ENCODE measurements around the gene WT1. TPM values are rescaled to one million over a fixed set of nuclear protein-coding genes. Genes with fewer than 3 reads are reported as not detected.

WT1 gene
- total and polyA plus RNA-seq, 2 of the 4 experiments (the other 2 are of a cell fraction), result not detected

GRCh38 chr11:32427616-32427934 lies 7.8 kb downstream of the WT1 start (continued):
- TF ChIP-seq SMC3 (IDR thresholded peaks at IDR 0.05; ENCODE audit: low read depth, low read length) (no peak), FOS (IDR thresholded peaks at IDR 0.05; ENCODE audit: low read depth, low read length) (no peak)

GRCh38 chr11:32426819-32427615 lies 8.3 kb downstream of the WT1 start:
- CTCF ChIA-PET, result no interaction called here
- peaks cover 67% of the 10 kb centered on the region for H3K27me3 ChIP-seq (ENCODE audit: control insufficient read depth, insufficient read depth, low read length)
- DNase-seq, result no peak
- TF ChIP-seq MXI1 (IDR thresholded peaks at IDR 0.05; ENCODE audit: borderline replicate concordance, low read depth, low read length) (no peak), SMC3 (IDR thresholded peaks at IDR 0.05; ENCODE audit: low read depth, low read length) (no peak), RFX5 (IDR thresholded peaks at IDR 0.05; ENCODE audit: low read depth, low read length) (no peak), CEBPB (IDR thresholded peaks at IDR 0.05; ENCODE audit: low read depth, low read length) (no peak), ELK1 (IDR thresholded peaks at IDR 0.05; ENCODE audit: borderline replicate concordance, low read depth, low read length) (no peak), USF2 (IDR thresholded peaks at IDR 0.05; ENCODE audit: low read depth, low read length) (no peak), MAFK (IDR thresholded peaks at IDR 0.05; ENCODE audit: low read depth, low read length) (no peak), FOS (IDR thresholded peaks at IDR 0.05; ENCODE audit: low read depth, low read length) (no peak), CHD1 (IDR thresholded peaks at IDR 0.05; ENCODE audit: low read depth, low read length) (no peak), BHLHE40 (IDR thresholded peaks at IDR 0.05; ENCODE audit: low read depth, low read length) (no peak), RAD21 (IDR thresholded peaks at IDR 0.05; ENCODE audit: low read length) (no peak), POLR2A (IDR thresholded peaks at IDR 0.05; ENCODE audit: low read depth, low read length) (no peak), CTCF (conservative IDR thresholded peaks at IDR 0.05; ENCODE audit: low read depth, low read length) (no peak)

More at GRCh38 chr11:32426819-32427615, 8.3 kb downstream of the WT1 start:
- dilution Hi-C loops (cut with HindIII; ENCODE audit: low sequenced_read_pairs, unreplicated experiment) (no loop called here), in situ Hi-C loops (cut with MboI; ENCODE audit: low sequenced_read_pairs) (loop anchor here (5.0 kb wide), 1 partner anchor 50 kb away; no protein-coding TSS in a partner anchor), intact Hi-C loops (cut with micrococcal nuclease) (no loop called here)
- H3K14ac ChIP-seq (replicated peaks; ENCODE audit: low read depth, low read length), result no peak overlapping the region
- H3K9me1 ChIP-seq (ENCODE audit: insufficient read depth, low read length), result no peaks in the 10 kb centered on the region
- no peak overlapping the region for H2AK9ac ChIP-seq (replicated peaks; ENCODE audit: low read depth, low read length, poor library complexity)
- no peak overlapping the region for H3K4me3 ChIP-seq (ENCODE audit: insufficient read depth, low read depth, low read length)
- POLR2A ChIA-PET (ENCODE audit: unreplicated experiment), result no interaction called here
- H3K23ac ChIP-seq (ENCODE audit: low read depth, low read length), result no peak overlapping the region
- no peak overlapping the region for H2AFZ ChIP-seq (replicated peaks; ENCODE audit: low read length, poor library complexity)
- no peaks in the 10 kb centered on the region for H3K4me1 ChIP-seq (ENCODE audit: control insufficient read depth, insufficient read depth, low read length)
- H2BK5ac ChIP-seq (ENCODE audit: low read depth, low read length, poor library complexity, severe bottlenecking), result no peak overlapping the region
- H3K4ac ChIP-seq (ENCODE audit: low read depth, low read length), result no peak overlapping the region
- H3K27ac ChIP-seq (ENCODE audit: insufficient read depth, low read length), result no peak overlapping the region
- no peaks in the 10 kb centered on the region for H3K79me1 ChIP-seq (ENCODE audit: low read depth in 1 of 2, low read length in 2 of 2)
- no peak overlapping the region for H3K56ac ChIP-seq (ENCODE audit: extremely low read depth, insufficient read depth, low read length)
- 0 out of 2 replicates have a peak, but pooled peaks cover 5% of the 10 kb centered on the region for H3K9me3 ChIP-seq (ENCODE audit: control insufficient read depth, insufficient read depth, low read length)
- H2AK5ac ChIP-seq (ENCODE audit: low read depth, low read length), result no peak overlapping the region
- no peak overlapping the region for H4K8ac ChIP-seq (ENCODE audit: low read depth in 2 of 2, low read length in 2 of 2)
- no peak for ATAC-seq (ENCODE audit: low read depth)
- 3% methylated on average over 5 of the region's 59 CpGs; no CpG with 5 or more reads in 1 of the 2 experiments for WGBS, 2 experiments (ENCODE audit: extremely low coverage in 2 of 2, insufficient read length in 1 of 2)
- H3K9ac ChIP-seq (ENCODE audit: low read depth, low read length), result no peak overlapping the region
- no peak overlapping the region for H2BK120ac ChIP-seq (ENCODE audit: low read depth, low read length)
- H3K36me3 ChIP-seq (ENCODE audit: control insufficient read depth, insufficient read depth, low read length), result no peaks in the 10 kb centered on the region
- H2BK20ac ChIP-seq (ENCODE audit: low read depth, low read length), result no peak overlapping the region
- H4K5ac ChIP-seq (ENCODE audit: low read depth, low read length), result no peak overlapping the region
- H2BK15ac ChIP-seq (ENCODE audit: low read depth, low read length), result no peak overlapping the region
- H3K4me2 ChIP-seq (ENCODE audit: low read depth, low read length), result no peak overlapping the region
- no peak overlapping the region for H3K18ac ChIP-seq (ENCODE audit: low read depth, low read length)
- no peak overlapping the region for H4K91ac ChIP-seq (ENCODE audit: insufficient read depth, low read depth, low read length)
- no peaks in the 10 kb centered on the region for H4K20me1 ChIP-seq (ENCODE audit: insufficient read depth, low read length)
- BruUV-seq (replicated peaks), result no TSS peak
